ENCODE measurements around the gene ACSS1.

The ACSS1 gene

DNA sequence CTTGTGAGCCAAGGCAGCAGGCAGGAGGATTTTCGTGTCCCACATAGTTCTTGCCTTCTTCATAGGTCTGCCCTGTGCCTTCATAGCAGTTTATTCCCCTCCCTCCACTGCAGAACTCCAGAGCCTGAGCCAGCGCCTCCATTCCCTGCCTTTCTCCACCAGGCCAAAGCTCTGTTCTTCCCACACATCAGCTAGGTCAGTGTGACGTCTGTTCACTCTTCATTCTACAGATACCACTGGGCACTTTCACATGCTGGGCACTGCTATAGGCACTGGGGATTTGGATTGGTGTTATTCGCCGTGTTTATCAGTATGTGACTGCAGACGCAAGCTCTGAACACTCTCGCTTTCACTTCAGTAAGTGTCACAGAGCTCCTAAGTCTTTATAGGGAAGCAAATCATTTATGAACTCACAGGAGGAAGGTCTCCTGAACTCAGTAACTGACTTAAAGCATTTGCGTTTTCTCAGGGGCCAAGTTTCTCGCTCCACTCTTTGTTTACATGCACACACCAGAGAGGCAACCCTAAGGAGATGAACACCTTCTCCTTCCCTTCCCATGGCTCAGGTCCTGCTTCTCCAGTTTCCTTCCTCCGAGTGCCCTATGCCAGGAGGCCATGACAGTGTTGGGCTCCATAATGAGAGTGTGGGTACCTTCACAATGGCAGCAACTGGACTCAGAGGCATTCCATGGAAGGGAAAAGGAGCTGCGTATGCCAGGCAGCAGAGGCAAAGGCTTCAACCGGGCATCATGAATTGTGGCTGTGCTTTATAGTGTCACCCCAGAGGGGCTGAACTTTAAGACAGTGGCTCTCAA is 59.1 kb downstream of the ACSS1 start:
- Histone ChIP-seq H3K4me3 (ENCODE audit: low read depth in 1 of 2, low read length in 1 of 2) (no peak overlapping the region), H3K27ac (no peak overlapping the region), H3K9me3 (no peaks in the 10 kb centered on the region), H3K27me3 (peaks cover 6% of the 10 kb centered on the region), H3K4me1 (ENCODE audit: control insufficient read depth in 1 of 2, insufficient read depth in 1 of 2, low read depth in 1 of 2, low read length in 1 of 2) (peaks cover 8 to 25% of the 10 kb centered on the region in 2 experiments), H3K36me3 (no peaks in the 10 kb centered on the region)
- TF ChIP-seq, protein P1, sequence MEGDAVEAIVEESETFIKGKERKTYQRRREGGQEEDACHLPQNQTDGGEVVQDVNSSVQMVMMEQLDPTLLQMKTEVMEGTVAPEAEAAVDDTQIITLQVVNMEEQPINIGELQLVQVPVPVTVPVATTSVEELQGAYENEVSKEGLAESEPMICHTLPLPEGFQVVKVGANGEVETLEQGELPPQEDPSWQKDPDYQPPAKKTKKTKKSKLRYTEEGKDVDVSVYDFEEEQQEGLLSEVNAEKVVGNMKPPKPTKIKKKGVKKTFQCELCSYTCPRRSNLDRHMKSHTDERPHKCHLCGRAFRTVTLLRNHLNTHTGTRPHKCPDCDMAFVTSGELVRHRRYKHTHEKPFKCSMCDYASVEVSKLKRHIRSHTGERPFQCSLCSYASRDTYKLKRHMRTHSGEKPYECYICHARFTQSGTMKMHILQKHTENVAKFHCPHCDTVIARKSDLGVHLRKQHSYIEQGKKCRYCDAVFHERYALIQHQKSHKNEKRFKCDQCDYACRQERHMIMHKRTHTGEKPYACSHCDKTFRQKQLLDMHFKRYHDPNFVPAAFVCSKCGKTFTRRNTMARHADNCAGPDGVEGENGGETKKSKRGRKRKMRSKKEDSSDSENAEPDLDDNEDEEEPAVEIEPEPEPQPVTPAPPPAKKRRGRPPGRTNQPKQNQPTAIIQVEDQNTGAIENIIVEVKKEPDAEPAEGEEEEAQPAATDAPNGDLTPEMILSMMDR (IDR thresholded peaks at IDR 0.05) = no peak

DNA sequence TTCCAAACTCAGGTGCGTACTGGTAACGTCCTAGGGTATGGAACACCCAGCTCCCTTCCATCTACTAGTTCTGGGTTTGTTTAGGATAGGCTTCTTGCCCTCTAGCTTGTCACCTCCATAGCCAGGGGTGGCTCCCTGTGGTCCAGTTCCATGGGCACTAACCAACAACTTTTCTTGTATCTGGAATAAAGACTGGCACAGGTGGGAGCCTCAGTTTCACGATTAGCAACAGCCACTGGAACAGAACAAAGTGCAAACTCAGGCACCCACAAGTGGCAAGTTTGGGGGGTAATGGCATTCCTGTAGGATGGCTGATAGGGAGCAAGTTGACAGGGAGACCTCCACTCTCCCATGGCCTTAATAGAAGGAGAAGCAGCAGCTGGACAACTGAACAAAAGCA is 59.8 kb downstream of the ACSS1 start:
- Histone ChIP-seq H3K27ac (no peak overlapping the region), H3K4me3 (ENCODE audit: low read depth in 1 of 2, low read length in 1 of 2) (no peak overlapping the region), H3K9me3 (no peaks in the 10 kb centered on the region), H3K36me3 (no peaks in the 10 kb centered on the region), H3K27me3 (peaks cover 6% of the 10 kb centered on the region), H3K4me1 (ENCODE audit: control insufficient read depth in 1 of 2, insufficient read depth in 1 of 2, low read depth in 1 of 2, low read length in 1 of 2) (peaks cover 12 to 31% of the 10 kb centered on the region in 2 experiments)
- TF ChIP-seq, protein P1 (IDR thresholded peaks at IDR 0.05) = no peak

DNA sequence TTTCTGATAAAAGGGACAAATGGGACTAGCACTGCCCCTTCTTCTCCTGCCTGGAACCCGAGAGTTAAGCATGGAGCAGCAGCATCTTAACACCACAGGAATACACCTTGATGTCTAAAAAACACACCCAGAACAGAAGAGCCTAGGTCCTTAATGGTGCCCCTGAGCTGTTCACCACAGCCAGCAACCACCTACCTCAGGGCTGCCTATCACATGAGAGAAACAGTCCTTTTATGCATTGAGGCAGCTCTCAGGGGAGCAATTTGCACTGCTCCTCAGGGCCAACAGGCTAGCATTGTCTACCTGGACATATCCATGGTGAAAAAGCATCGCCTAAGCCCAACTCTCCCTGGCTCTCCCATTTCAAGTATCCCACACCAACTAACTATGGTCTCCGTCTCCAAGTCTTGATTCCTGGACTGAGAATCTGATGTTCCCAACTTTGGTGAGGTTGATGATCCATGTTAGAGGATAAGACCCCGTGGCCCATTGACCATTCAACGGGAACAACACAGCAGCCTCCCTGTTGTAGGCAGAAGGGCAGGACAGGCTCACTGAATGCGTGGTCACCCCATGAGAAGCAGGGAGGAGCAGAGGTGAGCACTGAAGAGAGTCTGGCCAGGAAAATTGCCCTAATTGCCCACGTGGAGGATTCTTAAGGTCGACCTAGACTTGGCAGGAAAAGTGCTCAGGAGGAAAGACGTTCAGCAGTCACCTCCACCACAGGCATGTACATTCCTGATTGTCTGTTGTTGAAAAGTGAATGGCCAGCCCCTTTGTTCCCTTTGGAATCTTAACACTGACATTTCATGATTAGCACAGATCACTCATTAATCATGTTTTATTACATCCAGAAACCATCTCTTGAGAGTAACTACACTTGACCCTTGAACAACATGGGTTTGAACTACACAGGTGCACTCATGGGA is 61.2 kb downstream of the ACSS1 start:
- Histone ChIP-seq H3K27ac (no peak overlapping the region), H3K27me3 (peaks cover 6% of the 10 kb centered on the region), H3K36me3 (no peaks in the 10 kb centered on the region), H3K9me3 (no peaks in the 10 kb centered on the region), H3K4me3 (ENCODE audit: low read depth in 1 of 2, low read length in 1 of 2) (no peak overlapping the region), H3K4me1 (ENCODE audit: control insufficient read depth in 1 of 2, insufficient read depth in 1 of 2, low read depth in 1 of 2, low read length in 1 of 2) (peaks cover 19 to 35% of the 10 kb centered on the region in 2 experiments)
- TF ChIP-seq, protein P1 (IDR thresholded peaks at IDR 0.05) = no peak

DNA sequence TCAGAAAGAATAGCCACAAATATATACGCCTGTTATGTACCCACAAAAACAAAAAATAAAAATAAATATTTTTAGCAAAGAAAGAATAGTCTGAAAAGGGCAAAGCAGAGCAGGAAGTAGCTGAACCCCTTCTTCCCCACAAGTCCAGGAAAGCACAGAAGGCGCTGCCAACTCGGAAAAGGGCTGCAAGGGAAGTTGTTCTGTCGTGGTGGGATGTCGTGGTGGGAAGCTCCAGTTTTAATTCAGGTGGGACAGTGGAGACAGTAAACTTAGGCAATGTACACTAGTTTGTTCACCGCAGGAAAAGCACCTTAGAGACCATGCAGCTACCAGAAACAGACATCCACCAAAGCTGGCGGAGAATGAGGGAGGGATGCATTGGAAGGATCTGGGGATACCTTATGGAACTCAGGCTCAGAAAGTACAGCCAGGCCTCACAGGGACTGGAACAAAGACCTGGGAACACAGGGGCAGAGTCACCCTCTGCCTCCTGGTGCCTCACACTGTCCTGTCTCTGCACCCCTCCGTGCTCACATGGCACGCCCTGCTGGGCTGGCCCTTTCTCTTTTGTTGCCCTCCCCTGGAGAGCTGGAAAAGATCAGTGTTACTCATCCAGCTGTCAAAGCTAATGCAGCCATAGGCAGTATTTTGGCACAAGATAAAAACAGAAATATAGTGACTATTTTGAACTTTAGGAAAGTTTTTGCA is 62.0 kb downstream of the ACSS1 start:
- Histone ChIP-seq H3K36me3 (no peaks in the 10 kb centered on the region), H3K4me3 (ENCODE audit: low read depth in 1 of 2, low read length in 1 of 2) (no peak overlapping the region), H3K9me3 (no peaks in the 10 kb centered on the region), H3K27me3 (peaks cover 6% of the 10 kb centered on the region), H3K27ac (no peak overlapping the region), H3K4me1 (ENCODE audit: control insufficient read depth in 1 of 2, insufficient read depth in 1 of 2, low read depth in 1 of 2, low read length in 1 of 2) (peaks cover 27 to 43% of the 10 kb centered on the region in 2 experiments)
- TF ChIP-seq, protein P1 (IDR thresholded peaks at IDR 0.05) = no peak

Measured in neutrophil (primary cell).